HEK293T (cell line): ENCODE results near the gene PLEKHM1.
"Not testable (repeated sequence)": the region's sequence is repeated elsewhere in the genome, so short reads cannot be mapped to it uniquely, and the experiment has no call there.

Experiments
- FOXA1 ChIP-seq: fragments of 450-650 bp; IDR thresholded peaks from 2 replicates; pipeline ENCODE4 v1.6.1; 2016; ENCODE audit warnings: mild to moderate bottlenecking
- FOXK2 ChIP-seq: fragments of 450-650 bp; IDR thresholded peaks from 2 replicates; pipeline ENCODE4 v1.6.1; 2016; ENCODE audit warnings: mild to moderate bottlenecking
- SUZ12 ChIP-seq: fragments of 450-650 bp; IDR thresholded peaks from 2 replicates; pipeline ENCODE4 v1.6.1; 2016; ENCODE audit warnings: mild to moderate bottlenecking
- TARDBP ChIP-seq: fragments of 450-650 bp; IDR thresholded peaks from 2 replicates; pipeline ENCODE4 v1.6.1; 2016

- TF ChIP-seq SUZ12, TARDBP, FOXA1, FOXK2: not testable (repeated sequence)
Measured at GRCh38 chr17:45468293-45469203, 22.0 kb downstream of the PLEKHM1 start.
